Stimulated activated CD8-positive, alpha-beta memory T cell treated with anti-CD3 and anti-CD28 coated beads, Interleukin-15, amount 100 ng/mL, for 48 hours (primary cell): ENCODE data around the gene FBLIM1.
"Not testable (repeated sequence)": the region's sequence is repeated elsewhere in the genome, so short reads cannot be mapped to it uniquely, and the experiment has no call there.

Experiments
- DNase-seq, 2 donors: peaks; one replicate each; pipeline ENCODE4 v3.0.0-alpha.2; 2020; ENCODE audit warnings: low read depth in 2 of 2

The FBLIM1 gene

DNA sequence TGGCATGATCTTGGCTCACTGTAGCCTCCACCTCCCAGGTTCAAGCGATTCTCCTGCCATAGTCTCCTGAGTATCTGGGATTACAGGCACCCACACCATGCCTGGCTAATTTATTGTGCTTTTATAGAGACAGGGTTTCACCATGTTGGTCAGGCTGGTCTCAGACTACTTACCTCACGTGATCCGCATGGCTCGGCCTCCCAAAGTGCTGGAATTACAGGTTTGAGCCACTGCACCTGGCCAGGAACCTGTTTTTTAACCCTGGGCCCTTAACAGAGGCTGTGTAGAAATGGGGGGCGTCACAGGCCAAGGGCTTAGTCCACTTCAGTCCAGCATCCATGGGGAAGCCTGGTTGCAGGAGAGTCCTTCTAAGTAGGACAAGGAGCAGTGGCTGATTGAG, 9.3 kb downstream of the FBLIM1 start:
- no peak for DNase-seq

DNA sequence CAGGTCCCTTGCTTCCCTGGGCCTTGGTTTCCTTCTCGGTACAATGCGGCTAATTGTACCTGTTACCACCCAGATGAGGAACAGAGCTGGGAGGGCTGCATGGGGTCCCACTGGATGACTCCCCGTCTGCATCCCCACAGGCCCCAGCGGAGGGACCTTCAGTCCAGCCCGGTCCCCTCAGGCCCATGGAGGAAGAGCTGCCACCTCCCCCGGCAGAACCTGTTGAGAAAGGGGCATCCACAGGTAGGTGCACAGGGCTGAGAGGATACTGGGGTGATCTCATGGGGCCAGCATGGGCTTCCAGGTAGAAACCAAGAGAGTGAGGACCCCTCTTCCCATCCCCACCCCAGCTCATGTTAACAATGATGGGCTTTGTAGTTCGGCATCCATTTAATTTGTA, 9.8 kb downstream of the FBLIM1 start:
- DNase-seq: no peak

GRCh38 chr1:15770313-15770962, 11.8 kb downstream of the FBLIM1 start:
- no peak for DNase-seq

DNA sequence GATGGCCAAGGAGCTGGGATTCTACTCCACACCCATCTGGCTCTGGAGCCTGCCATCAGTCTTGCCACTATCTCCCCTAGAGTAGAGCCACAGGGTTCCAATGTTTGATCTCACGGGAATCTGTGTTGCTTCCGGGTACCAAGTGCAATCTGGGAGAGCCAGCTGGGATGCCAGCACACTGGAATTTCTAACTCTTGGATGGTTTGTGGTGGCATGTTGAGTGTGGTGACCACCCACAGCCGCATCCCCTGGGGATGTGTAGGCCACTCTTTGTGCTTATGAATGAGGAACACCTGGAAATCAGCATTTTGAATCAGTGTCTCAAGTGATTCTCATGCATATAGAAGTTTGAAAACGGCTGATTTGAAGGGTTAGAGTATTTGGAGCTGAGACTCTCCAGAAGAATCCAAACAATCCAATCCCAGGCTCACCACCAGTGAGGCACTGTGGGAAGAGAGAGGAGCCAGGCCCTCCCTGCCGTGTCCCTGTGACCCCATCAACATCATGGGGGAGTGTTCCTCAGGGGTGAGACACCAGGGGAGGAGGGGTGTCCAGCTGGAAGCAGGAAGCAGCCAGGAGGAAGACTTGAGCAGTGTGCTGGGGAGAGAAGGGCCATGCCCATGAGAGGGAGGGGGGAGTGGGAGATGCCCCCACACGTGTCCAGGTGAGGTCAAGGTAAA, 13.4 kb downstream of the FBLIM1 start:
- no peak for DNase-seq

DNA sequence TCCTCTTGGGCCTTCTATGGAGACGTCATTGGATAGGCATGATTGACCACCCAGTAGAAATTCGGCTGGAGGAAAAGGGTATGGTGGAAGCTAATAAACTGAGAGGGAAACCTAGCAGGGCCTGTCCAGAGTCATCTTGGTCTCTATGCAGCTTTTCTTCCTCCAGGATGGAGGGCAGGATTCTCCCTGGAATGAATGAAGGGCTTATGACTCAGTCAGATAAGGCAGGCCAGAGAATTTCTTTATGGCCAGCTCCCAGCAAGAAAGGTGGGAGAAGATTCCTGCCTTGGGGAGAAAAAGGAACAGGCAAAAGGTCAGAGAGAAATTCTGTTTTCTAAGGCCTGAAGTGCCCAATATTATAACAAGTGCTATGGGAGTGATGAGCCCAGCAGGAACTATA, 17.1 kb downstream of the FBLIM1 start:
- DNase-seq: no peak

DNA sequence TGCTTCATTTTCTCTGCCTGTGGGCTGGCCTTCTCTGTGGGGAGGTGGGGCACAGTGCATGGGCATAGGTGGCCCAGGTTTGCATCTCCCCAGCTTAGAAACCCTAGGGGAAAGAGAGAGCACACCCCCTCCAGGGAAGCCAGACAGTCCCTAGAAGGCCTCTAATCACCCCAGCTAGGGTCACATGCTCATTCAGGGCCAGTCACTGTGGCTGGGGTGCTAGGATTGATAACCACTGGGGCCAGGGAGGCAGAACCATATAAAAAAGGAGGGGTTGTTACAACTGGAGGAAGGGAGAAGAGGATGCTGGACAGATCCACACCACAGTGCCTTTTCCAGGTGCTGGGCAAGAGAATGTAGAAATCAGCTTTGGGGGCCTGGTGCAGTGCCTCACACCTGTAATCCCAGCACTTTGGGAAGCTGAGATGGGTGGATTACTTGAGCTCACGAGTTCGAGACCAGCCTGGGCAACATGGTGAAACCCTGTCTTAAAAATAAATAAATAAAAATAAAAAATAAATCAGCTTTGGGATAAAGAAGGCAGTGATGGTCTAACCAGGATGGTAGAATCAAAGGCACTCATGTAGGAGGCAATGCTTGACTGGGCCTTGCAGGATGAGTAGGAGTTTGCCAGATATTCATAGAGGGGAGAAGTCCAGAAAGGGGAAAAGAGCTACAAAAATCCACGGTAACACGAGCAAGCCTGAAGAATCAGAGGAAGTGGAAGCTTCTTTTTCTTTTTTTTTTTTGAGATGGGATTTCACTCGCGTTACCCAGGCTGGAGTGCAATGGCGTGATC, 19.5 kb downstream of the FBLIM1 start:
- no peak for DNase-seq

DNA sequence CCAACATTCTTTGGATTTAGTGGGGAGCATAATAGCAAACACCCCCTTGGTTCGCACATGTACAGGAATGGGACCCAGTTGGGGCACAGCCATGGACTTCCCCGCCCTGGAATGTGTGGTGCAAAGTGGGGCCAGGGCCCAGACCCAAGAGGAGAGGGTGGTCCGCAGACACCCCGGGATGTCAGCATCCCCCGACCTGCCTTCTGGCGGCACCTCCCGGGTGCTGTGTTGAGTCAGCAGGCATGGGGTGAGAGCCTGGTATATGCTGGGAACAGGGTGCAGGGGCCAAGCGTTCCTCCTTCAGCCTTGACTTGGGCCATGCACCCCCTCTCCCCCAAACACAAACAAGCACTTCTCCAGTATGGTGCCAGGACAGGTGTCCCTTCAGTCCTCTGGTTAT, 27.1 kb downstream of the FBLIM1 start:
- no peak for DNase-seq

GRCh38 chr1:15786581-15786980, 28.0 kb downstream of the FBLIM1 start:
- no peak for DNase-seq

- DNase-seq: no peak
Observed at GRCh38 chr1:15788624-15789301, 30.2 kb downstream of the FBLIM1 start.

- DNase-seq: no peak
Observed at GRCh38 chr1:15796086-15796462, 37.5 kb downstream of the FBLIM1 start.

DNA sequence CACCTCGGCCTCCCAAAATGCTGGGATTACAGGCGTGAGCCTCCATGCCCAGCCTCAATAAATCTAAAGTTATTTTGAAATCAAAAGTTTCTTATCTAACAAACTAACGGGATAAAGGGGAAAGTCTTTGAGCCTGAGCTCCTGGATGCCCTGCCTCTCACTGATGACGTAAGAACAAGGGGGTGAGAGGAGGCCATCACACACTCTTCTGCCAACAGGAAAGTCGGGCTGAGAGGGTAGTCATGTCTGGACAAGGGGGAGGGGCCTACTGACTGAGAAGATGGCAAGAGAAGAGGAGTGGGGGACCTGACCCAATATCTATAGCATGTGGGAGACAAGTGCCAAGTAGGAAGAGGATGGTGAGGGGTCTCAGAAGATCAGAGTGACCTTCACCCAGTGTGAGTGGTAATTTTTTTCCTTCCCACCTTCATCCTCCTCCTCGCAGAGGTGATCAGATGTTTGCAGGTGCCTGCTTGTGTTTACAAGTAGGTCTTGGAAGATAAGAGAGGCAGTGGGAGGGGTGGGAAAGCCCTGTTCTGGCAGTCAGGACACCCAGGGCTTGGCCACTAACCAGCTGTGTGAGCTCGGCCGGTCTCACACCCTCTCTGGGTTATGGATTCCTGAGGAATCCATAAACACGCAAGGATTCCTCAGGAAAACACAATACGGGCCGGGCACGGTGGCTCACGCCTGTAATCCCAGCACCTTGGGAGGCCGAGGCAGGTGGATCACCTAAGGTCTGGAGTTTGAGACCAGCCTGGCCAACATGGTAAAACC, 39.2 kb downstream of the FBLIM1 start:
- no peak for DNase-seq

- DNase-seq: peak; percentile 8 to 15
Observed at GRCh38 chr1:15799004-15799867, 40.6 kb downstream of the FBLIM1 start.

DNA sequence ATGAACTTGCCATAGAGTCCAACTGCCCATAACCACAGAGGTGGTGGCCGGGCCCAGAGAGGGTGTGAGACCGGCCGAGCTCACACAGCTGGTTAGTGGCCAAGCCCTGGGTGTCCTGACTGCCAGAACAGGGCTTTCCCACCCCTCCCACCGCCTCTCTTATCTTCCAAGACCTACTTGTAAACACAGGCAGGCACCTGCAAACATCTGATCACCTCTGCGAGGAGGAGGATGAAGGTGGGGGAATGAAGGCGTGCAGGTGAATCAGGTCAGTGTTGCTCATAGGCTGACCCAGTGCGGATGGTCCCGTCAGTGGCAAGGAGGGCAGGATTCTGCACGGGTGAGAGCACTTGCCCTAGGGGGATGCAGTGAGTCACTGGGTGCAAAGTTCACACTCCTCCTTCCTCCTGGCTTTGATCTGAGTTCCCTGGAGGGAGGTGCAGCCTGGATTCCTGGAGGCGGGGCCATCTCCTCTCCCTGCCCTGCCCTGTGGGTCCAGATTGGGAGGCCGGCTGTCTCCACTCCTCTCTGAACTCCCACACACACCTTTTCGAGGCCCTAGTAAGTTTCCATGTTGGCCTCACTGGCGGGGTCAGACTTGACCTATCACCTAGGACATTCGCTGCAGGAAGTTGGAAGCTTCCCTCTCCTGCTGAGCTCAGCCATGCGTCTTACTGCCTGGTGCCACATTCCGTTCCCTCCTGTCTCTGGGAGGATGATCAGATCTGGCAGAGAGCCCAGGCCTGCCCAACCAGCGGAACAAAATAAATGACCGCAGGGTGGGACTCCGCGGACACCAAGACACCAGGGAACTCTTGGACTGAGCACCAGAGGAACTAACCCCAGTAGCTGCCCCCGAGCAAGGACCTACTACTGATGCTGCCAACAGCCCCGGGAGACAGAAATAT, 41.6 kb downstream of the FBLIM1 start:
- no peak for DNase-seq

DNA sequence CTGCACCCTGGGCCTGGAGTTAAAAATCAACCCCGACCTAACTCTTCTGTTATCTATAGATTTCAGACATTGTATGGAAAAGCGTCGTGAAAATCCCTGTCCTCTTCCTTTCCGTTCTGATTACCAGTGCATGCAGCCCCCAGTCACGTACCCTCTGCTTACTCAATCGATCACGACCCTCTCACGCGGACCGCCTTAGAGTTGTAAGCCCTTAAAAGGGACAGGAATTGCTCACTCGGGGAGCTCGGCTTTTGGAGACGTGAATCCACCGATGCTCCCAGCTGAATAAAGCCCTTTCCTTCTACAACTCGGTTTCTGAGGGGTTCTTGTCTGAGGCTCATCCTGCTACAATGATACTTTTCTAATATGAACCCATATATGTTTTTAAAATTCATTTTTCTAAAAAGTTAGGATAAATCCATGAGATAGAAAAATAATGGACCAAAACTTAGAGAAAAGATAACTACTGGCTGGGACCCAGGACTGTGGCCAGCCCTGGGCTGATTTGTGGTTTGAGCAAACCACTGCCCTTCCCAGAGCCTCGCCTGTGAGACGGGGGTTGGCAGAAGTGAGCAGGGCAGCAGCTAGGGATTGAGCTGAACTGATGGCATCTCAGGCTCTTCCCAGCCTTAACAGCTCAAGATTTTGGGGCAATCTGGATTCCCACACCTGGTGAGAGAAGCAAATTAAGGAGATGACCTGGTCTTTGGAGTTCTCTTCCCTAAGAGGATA, 43.8 kb downstream of the FBLIM1 start:
- no peak for DNase-seq

GRCh38 chr1:15803380-15803779, 44.8 kb downstream of the FBLIM1 start:
- no peak for DNase-seq

GRCh38 chr1:15804060-15804459, 45.5 kb downstream of the FBLIM1 start:
- DNase-seq: no peak

DNA sequence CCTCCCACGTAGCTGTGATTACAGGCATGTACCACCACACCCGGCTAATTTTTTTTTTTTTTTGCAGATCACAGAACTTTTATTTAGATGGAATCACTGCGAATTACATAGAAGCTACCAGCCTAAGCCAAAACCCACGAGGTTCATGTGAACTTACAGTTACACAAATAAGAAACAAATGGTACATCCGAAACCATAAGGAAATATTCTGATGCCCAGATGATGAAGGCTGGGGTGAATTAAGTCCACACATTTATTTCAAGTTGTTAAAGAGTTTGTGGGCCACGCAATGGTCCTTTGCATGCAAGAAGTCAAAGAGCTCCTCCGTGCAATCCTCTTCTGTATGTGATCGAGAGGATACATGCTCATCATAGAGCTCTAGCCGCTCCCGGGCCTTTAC, 48.5 kb downstream of the FBLIM1 start:
- no peak for DNase-seq

DNA sequence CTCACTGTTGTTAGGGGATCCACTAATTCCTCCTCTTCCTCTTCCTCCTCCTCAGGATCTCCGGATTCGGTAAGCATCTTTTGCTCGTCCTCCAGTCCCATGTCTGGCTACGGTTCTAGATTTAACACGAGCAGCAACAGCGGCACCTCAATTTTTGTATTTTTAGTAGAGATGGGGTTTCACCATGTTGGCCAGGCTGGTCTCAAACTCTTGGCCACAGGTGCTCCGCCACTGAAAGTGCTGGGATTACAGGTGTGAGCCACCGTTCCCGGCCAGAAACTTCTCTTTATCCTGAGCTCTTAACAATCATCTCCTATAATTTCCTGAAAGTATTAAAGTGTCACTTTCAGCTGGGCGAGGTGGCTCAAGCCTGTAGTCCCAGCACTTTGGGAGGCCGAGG, 49.0 kb downstream of the FBLIM1 start, which contains the start of gene UQCRHL:
Gene UQCRHL, minus strand, starts transcription at position 101 of the 400 bp plus-strand sequence. Its CDS starts 0 bp downstream, at position 101.
- not testable (repeated sequence) for DNase-seq

DNA sequence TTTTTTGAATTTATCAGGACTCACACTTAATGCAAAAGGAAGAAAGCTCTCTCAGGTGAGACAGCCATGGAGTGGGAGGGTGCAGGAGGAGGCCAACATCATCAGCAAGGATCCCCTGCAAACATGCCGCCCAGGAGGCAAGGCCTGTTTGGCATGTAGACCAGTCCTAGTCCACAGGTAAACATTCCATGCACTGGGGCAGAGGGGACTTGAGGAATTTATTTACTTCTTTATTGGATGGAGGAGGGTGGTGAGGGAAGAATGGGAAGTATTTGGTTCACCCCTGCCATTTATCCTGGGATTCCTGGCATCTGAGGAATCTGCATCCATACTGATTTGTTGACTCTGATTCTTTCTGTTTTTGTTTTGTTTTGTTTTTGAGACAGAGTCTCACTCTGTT, 50.4 kb downstream of the FBLIM1 start:
- DNase-seq: no peak
